Fibroblast of gingiva (primary cell): ENCODE data around the gene SLMAP.
A peak's percentile ranks its signal among the peaks of the same experiment; 100 is the strongest.

Experiments used
- DNase-seq: peaks from one replicate; pipeline ENCODE4 v3.0.0-alpha.2; 2011; ENCODE audit warnings: low read depth

SLMAP gene

DNA sequence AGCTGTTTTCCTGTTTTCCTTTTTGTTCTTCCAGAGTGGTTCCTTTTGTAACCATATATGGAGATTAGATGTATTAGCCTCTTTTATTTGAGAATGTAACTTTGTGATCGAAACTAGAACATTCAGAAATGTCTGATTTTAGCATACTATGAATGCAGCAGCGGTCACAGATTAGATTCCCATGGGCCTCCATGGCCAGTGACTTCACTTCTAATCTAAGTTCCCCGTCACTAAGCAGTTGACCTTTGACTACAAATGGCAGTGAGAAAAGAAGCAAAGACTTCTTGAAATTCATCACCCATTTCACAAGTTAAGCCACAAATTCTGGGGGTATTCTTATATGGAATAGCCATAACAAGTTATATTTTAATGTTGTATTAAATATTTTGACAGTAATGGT, 137.6 kb downstream of the SLMAP start:
- no peak for DNase-seq

DNA sequence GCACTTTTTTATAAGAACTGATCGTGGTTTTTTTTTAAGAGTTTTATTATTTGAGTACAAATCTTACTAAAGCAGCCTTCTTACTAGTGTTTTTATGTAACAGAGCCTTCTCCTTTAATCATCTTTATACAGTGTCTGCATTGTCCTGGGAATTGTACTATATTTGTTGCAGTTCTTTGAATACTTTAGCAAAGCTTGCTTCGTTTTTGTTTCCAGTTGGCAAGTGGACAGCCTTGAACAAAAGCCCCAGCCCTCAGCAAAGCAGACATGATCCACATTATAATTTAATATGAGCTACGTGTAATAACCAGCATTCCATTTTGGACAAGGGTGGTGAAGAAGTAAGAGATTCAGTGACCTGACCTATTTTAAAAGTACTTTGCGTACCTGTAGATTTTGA, 139.9 kb downstream of the SLMAP start:
- no peak for DNase-seq

DNA sequence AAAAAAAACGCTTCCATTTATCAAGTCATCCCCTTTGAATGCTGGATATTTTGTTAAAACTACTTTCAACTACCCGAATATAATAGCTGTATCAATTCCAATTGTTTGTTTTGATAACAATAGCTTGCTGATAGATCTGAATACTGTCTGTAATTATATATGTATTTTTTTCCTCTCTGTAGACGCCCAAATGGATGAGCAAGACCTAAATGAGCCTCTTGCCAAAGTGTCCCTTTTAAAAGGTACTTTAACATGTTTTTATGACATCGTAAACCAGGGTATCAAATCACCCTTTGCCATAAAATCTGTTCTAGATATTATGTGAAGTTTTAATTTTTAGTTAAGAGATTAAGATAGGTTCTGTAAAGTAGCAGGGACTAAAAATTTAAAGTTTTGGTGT, 140.6 kb downstream of the SLMAP start:
- DNase-seq: no peak

DNA sequence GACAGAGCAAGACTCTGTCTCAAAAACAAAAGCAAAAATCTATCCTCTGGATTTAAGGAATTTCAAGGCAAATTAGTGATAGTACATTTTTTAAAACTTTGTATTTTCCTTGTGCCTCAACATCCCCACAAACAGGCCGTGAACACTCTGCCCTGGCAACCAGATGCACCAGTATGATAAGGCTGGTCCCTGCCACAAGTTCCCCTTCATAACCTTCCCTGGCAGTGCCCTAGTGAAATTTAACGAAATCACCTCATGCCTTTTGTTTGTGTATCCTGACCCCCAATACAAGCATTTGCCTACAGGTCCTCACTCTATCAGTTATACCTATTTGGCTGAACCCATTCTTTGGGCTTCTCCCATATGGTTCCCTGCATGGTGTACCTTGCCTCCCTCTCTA, 144.7 kb downstream of the SLMAP start:
- no peak for DNase-seq

DNA sequence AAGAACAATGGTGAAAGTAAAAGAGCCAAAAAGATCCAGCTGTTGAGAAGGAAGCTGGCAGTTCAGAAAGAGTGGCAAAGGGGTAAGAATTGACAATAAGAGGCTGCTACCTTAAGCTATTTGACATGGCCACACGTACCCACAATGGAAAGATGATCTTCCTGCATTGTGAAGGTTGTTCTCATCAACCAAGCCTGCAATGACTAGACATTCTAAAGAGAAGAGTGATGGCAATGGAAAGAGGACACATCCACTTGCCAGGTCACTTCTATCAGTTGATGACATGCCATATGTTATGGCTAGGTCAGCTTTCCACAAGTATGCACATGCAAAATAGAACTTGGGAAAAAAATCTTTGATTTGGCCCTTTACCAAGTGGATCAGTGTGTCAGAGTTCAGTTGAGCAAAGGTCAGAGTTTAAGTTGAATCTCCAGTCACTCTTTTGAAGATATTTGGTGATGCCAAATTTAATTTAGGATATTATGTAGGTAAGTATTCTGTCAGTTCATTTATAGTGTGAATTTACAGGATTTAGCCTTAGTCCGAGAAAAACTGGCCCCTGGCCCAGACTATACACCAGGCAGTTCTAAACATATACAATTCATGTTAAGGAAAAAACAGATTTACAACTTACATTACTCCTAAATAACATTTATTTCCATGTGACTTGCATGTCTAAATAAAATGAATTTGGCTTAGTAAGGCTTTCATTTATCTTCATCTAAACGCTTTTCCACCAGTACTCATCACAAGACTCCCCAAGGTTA, 147.2 kb downstream of the SLMAP start:
- no peak for DNase-seq

DNA sequence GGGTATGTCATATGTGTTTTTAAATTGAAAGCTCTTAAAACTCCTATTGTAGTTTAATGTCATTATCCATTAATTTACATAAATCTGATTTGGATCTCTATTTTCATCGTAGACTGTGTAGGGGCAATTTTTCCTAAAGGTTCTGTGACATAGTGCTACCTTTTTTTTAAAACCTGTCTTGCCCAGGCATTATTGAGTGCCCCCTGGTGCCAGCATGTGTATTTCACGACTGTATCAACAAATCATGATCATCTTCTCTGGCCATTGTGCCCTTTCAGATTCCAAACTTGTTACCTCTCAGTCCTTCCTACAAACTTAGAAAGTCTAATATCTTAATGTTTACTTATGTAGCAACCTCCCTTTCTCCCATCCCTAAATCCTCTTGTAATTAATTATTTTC, 154.9 kb downstream of the SLMAP start:
- no peak for DNase-seq

DNA sequence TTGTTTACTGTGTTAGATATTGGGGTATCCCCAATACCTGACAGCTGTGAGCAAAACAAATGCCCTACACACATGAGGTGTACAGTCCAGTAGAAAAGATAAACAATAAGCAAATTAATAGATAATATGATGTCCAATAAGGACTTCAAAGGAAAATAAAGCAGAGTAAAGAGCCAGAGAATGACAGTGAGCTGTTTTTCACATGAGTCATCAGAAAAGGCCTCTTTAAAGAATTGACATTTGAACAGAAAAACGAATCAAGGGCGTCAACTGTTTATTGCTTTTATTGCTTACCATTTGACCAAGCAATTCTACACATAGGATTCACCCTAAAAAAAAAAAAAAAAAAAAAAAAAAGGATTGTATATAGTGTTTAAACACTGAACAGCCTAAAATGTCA, 155.5 kb downstream of the SLMAP start:
- no peak for DNase-seq

DNA sequence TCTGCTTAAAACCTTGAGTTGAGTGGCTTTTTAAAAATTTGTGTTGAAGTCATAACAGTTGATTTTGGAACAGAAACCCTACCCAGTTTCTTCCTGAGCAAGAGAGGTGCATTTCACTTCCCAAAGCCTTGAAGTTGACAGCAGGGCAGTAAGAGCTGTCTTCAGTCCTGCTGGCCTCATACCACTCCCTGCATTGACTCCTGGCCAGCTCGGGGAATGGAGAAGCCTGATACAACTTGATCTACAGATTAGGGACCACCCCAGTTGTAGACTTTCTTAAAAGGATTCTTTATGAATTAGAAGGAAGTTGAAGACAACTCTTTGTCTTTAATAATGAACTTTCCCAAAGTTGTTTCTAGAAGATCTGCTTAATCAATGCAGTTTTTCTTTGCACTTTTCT, 161.5 kb downstream of the SLMAP start:
- DNase-seq: no peak

DNA sequence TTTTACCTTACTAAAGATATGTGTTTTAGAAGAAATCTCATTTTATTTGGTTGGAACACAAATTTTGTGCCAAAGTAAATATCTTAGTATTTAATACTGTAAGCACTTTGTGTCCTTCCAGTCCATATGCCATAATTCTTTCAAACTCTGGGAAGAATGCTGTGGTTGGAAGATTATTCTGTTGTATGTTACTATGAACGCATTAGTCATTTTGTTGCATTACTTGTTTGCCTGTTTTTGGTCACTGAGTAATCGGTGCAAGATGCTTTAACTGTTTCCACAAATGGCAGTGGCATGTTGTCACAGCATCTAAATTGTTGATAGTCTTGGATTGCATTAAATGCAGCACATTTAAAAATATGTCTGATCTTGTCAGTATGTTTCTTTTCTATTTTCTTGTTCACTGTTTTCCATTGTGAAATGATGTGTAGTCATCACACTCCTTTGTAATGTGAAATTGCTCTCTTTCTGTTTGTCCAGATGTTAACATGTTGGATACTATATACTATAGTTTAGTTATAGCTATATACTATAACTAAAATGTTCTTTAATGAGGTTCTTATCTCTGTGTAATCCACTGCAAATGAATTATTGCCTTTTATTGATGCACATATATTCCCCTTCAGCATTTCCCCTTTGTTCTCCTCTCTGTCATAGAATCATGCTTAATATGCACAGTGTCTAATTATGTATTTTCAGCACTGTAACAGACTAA, 162.2 kb downstream of the SLMAP start:
- DNase-seq: peak; percentile 95

DNA sequence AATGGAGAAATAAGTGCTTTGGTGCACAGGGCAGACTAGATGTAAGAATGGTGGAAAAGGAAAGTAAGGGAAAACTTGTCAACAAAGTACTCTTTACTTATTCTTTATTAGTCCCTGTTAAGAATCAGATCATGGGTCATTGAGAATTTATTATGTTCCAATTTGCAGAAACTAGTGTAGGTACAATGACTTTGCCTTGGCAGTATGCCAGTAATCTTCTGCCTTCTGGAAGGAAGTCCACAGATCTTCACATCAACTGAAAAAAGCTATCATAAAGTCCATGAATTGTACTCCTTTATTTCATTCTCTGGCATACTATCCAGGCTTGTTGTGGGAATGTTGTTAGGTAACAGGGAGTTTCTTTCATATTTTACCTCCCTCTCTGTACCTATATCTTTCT, 163.9 kb downstream of the SLMAP start:
- DNase-seq: no peak

DNA sequence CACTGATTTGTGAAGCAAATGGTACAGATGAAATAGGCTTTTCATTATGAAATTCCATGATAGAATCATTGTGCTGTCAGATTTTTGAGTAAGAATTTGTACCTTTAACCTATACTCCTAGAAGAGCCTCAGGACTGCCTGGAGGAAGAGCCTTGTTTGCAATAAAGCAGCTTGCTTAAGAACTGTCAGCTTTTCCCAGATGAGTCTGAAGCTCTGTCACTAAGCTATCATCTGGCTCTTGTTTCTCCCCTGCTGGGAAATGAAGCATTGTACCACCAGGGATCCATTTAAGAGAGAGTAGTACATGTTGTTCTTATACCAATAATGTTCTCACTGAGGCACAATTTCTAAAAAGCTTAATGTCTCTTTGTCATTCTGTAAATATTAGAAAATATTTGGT, 167.0 kb downstream of the SLMAP start:
- peak; percentile 46 for DNase-seq

DNA sequence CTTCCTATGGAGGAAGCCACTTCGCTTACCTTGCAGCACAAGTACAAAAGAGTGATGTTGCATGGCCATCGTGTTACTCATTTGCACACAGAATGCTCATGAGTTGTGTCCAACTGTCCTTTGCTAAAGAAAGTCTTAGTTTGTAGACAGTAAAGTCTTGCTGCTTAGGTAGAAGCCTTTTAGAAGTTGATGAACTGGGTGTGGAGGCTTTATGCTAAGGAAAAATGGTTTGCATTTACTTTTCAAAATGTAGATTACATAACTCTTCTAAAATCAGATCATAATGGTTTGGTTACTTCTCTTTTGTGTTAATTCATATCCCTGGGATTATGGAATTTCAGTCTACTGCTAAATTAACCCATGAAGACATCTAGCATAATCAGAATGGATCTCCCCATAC, 167.6 kb downstream of the SLMAP start:
- no peak for DNase-seq

DNA sequence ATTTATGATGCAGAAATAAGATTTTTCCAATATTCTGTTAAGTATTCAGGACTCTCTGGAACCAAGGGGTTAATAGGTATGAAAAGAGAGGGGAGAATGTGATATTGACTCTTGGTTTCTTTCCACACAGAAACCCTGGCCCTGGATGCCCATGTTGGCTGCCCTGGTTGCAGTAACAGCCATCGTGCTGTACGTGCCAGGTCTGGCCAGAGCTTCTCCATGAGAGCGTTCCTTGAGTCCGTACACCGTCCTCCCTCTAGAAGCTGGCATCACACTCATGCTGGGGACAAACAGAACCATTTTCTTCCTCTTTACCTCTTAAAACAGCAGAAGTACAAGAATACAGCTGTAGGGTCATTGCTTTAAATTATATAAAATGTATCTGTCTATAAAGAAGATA, 171.1 kb downstream of the SLMAP start:
- DNase-seq: no peak

DNA sequence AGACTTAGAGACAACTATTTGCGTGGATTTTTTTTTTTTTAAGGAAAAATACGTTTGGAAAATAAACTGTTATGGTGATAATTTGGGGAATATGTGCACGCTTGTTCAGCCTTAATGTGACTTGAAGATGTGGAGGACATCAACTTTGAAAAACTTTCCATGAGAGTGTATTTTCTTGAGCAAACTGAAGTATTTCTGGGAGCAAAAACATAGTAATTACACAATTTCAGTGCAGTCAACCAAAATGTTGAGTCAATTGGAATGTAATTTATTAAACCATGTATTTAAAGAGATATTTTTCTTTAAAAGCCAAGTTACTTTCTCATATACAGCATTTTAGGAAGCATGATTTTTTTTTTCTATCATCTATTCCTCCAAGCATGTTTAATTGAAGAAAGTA, 171.8 kb downstream of the SLMAP start:
- DNase-seq: peak; percentile 72

DNA sequence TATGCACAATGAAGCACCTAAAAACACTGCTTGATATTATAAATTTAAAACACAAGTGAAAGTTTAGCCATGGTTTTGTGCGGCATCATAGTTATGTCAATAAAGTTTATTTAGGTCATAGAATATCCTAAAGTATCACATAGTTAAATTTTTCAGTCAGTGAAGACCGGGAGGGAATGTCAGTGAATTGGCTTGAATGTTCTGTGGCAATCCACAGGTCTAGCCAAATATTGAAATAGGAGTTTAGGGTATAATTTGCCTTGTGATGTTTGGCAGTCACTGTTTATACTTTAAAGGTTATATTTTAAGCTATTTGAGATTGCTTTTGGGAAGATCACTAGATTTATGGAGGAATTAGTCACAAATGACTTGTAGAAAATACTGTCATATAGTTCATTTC, 172.4 kb downstream of the SLMAP start:
- peak; percentile 69 for DNase-seq

DNA sequence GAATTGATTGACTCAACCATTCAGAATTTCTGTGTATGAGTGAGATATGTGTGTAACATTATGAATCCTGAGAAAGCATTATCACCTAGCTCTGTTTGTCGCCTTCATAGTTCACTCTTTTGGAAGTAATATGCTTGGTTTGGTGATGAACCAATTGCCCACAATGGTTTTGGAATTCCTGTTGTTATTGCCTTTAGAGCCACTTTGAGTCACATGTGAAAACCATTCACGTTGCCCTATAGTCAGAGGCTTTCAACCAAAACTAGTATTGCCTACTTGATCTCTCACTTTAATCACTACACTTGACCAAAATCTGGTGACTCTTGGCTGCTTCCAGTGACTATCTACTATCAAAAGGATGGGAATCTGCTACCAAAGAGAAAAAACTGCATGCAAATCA, 173.9 kb downstream of the SLMAP start:
- DNase-seq: no peak

DNA sequence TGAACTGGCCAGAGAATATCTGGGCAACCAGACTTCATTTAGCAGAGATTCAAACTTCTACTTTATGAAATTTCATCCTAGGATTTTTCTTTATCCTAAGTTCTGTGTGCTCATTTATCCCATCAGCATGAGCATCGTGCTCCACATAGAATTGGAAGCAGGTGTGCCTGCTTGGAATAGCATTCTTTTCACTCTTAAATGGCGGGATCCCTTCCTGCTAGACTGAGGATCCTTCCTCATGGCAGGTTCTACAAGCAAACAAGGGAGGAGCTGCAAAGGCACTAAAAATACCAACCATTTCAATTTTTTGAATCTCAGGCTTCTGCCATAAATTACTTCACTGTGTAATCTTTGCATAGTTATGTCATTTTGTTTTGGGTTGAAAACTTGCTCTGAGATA, 177.5 kb downstream of the SLMAP start:
- no peak for DNase-seq

DNA sequence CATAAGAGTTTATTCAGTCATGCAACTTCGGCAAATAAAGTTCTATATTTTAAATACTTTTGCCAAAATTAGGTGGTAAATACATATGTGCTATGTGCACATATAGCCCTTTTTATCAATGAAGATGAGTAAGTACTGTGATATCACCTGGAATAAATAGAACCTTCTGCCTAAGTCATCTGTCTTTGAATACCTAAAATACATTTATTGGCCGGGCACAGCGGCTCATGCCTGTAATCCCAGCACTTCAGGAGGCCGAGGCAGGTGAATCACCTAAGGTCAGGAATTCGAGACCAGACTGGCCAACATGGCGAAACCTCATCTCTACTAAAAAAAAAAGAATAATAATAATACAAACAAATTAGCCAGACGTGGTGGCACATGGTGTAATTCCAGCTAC, 178.3 kb downstream of the SLMAP start:
- DNase-seq: no peak

DNA sequence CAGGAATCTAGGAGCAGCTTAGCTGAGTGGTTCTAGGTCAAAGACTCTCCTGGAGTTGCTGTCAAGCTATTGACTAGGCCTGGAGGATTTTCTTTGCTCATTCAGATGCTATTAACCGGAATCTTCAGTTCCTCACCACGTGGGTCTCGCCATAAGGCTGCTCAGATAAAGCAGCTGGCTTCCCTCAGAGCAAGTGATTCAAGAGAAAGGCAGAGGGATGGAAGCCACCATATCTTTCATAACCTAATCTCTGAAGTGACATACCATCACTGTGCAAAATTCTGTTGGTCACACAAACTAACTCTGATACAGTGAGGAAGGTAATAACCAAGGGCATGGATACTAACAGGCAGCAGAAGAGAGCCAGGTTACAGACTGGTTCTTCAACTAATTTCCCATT, 179.4 kb downstream of the SLMAP start:
- no peak for DNase-seq

DNA sequence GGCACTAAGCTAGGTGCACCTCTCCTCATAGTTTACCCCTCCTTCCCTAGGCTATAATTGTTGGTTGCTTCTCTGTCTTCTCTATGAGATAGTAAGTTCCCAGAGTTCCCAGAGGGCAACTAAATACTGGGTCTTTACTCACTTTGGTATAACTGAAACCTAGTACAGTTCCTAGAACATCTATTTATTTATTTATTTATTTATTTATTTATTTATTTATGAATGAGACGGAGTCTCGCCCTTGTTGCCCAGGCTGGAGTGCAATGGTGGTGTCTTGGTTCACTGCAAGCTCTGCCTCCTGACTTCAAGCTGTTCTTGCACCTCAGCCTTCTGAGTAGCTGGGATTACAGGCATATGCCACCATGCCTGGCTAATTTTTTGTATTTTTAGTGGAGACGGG, 181.0 kb downstream of the SLMAP start:
- DNase-seq: no peak

DNA sequence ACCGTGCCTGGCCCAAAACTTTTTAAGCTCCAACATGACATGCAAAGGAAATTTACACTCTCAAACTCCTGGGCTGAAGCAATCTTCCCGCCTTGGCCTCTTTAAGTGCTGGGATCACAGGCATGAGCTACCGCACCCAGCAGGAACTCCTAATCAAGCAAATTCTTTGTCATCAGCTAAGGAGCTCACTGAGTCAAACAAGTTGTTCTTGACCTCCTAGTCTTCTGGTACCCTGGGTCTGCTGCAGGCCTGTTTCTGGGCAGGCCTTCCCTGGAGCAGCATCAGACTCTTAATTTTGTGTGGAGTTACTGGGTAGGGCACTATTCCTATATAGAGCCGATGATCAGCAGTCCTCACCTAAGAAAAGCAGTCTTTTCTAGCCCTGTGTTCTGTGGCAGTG, 183.7 kb downstream of the SLMAP start:
- DNase-seq: no peak

DNA sequence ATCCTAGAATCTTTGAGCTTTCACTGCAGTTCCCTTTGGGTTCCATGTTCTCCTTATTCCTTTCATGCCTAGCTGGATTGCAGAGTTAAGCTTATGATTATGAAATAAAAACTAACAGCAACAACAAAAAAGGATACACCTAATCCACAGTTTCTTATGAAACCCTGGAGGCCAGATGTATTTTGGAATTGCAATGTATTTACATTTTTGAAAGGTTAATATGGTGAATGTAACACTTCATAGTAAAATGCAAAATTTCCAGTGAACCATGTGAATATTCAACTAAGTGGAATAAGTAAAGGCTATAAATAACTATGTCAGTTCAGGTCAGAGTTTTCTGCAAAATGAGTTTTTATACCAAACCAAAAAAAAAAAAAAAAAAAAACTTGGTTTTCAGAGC, 186.3 kb downstream of the SLMAP start:
- DNase-seq: peak; percentile 15

DNA sequence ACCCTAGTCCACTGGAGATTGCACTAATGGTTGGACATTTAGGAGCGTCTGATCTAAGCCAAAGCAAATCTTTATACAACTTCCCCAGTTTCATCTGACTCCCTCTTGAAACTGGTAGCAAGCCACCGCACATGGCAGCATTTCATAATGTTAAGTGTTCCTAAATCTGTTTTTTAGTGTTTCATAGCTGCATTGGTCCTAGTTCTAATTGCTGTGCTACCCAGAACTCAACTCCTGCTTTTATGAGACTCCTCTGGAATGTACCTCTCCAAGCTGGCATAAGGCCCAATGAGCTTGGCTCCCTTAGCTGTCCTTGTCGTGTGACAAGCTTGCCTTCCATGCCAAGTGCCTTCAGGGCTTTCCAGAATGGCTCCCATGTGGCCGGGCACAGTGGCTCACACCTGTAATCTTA, 186.8 kb downstream of the SLMAP start:
- peak; percentile 45 for DNase-seq
